Panc1 (cell line): ENCODE data around the gene PARVB. TPM values are rescaled to one million over a fixed set of nuclear protein-coding genes. Genes with fewer than 3 reads are reported as not detected.

Source experiments
- ATAC-seq: fragments of 200-7000 bp; cut with Tn5 transposase; 2 replicates; pipeline ENCODE4 v1.9.1; 2020; ENCODE audit warnings: mild to moderate bottlenecking, moderate library complexity
- BruUV-seq: library from RNA; stranded (reverse); fragments of 400-500 nt; replicated peaks from 2 replicates; lab custom pipeline; 2021; lab: Mats Ljungman, UMichigan
- CTCF ChIA-PET: fragments of 300-600 bp; sonication (Branson Sonifier 250); formaldehyde crosslinking; loops from one replicate; lab custom pipeline; 2022; ENCODE audit warnings: antibody characterized with exemption; lab: Charles Lee
- POLR2A ChIA-PET: fragments of 300-600 bp; sonication (Branson Sonifier 250); formaldehyde crosslinking; loops from one replicate; lab custom pipeline; 2022; ENCODE audit warnings: antibody characterized with exemption; lab: Charles Lee
- DNase-seq: peaks from one replicate; pipeline ENCODE4 v3.0.0-alpha.2; 2010; ENCODE audit warnings: low read depth, low spot score
- H3K27ac ChIP-seq: 2 replicates; pipeline ENCODE4 v1.5.1; 2011; ENCODE audit warnings: mild to moderate bottlenecking, low read length, inconsistent platforms
- H3K27me3 ChIP-seq: fragments of 200-500 bp; sonication (Bioruptor generic); 2 replicates; pipeline ENCODE4 v1.6.0; 2014; ENCODE audit warnings: low read length, inconsistent platforms; ENCODE audit not compliant: control insufficient read depth, insufficient read depth
- H3K36me3 ChIP-seq: fragments of 200-500 bp; sonication (Bioruptor generic); 2 replicates; pipeline ENCODE4 v1.5.1; 2014; ENCODE audit warnings: inconsistent platforms, mild to moderate bottlenecking, low read length, moderate library complexity; ENCODE audit not compliant: control insufficient read depth, insufficient read depth
- H3K4me1 ChIP-seq: 2 replicates; pipeline ENCODE4 v1.5.1; 2011; ENCODE audit warnings: inconsistent platforms, mild to moderate bottlenecking, low read length, moderate library complexity; ENCODE audit not compliant: control insufficient read depth, insufficient read depth
- H3K4me3 ChIP-seq, 2 experiments: 2 replicates each; pipeline ENCODE4 v1.5.1; 2011 to 2012; ENCODE audit warnings: low read depth in 2 of 2, low read length in 2 of 2, mild to moderate bottlenecking in 2 of 2, inconsistent platforms in 1 of 2, moderate library complexity in 1 of 2
- H3K9me3 ChIP-seq: fragments of 200-500 bp; sonication (Bioruptor generic); 2 replicates; pipeline ENCODE4 v1.5.1; 2014; ENCODE audit warnings: low read depth, mild to moderate bottlenecking, inconsistent platforms, low read length, moderate library complexity; ENCODE audit not compliant: control insufficient read depth, insufficient read depth
- CTCF ChIP-seq: fragments of 450-650 bp; IDR thresholded peaks from 2 replicates; pipeline ENCODE4 v1.5.1; 2017; ENCODE audit warnings: mild to moderate bottlenecking
- POLR2AphosphoS5 ChIP-seq: IDR thresholded peaks from 2 replicates; pipeline ENCODE4 v1.6.1; 2012; ENCODE audit warnings: mild to moderate bottlenecking, low read depth, low read length, moderate library complexity
- REST ChIP-seq, 2 experiments: IDR thresholded peaks; 2 replicates each; pipeline ENCODE4 v1.6.1; 2011 to 2012; ENCODE audit warnings: low read depth in 2 of 2, control low read depth in 1 of 2, low read length in 1 of 2, mild to moderate bottlenecking in 1 of 2, moderate library complexity in 1 of 2; ENCODE audit not compliant: insufficient read depth in 1 of 2
- SIN3A ChIP-seq: IDR thresholded peaks from 2 replicates; pipeline ENCODE4 v1.6.1; 2012; ENCODE audit warnings: low read depth, mild to moderate bottlenecking, low read length, moderate library complexity, borderline replicate concordance; ENCODE audit not compliant: insufficient read depth
- TCF7L2 ChIP-seq: IDR thresholded peaks from 2 replicates; pipeline ENCODE4 v1.6.1; 2011; ENCODE audit warnings: mild to moderate bottlenecking, low read depth, low read length, inconsistent platforms
- in situ Hi-C: cut with HindIII; loops from 2 replicates; pipeline ENCODE4 v1.10.0; 2016; ENCODE audit warnings: low sequenced_read_pairs, low pct_unique_long_range_greater_than_20kb
- intact Hi-C: fragments of 100-400 bp; cut with micrococcal nuclease; formaldehyde crosslinking; loops from one replicate; pipeline ENCODE4 v1.10.0; 2022; ENCODE audit not compliant: unreplicated experiment
- total RNA-seq: library from RNA; stranded (reverse); gene quantifications from one replicate; pipeline ENCODE4 v1.2.1, GENCODE V29; 2021; ENCODE audit not compliant: unreplicated experiment

PARVB gene
- total RNA-seq, 1 experiment from 2014 or later, result 28.1 TPM

DNA sequence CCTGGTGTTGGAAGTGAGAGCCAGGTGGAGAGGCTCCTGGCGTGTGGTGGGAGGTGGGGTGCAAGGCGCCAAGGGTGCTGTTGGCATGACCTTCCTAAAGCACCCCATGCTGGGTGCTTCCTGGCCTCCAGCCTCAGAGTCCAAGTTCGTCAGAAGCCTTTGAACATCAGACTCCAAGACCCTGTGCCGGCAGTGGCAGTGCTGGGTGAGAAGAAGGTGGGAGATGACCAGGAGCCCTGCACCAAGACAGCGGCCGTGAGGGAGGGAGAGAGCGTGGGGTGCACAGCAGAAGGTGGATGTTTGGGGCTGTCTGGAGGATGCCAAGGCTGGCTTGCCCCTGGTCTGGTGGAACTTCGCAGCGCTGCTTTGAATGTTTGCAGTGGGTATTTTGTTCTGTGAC lies 29.7 kb upstream of the PARVB start:
- no TSS peak for BruUV-seq
- in situ Hi-C loops, result no loop called here
- Histone ChIP-seq H3K4me1 (no peaks in the 10 kb centered on the region), H3K27me3 (no peaks in the 10 kb centered on the region), H3K27ac (no peak overlapping the region), H3K36me3 (peaks cover 3% of the 10 kb centered on the region; the same call in 1 of the 2 replicates), H3K9me3 (no peaks in the 10 kb centered on the region), H3K4me3 (no peak overlapping the region)
- no peak for DNase-seq
- intact Hi-C loops, result loop anchor here (5.0 kb wide), 2 partner anchors 93 to 633 kb away; no protein-coding TSS in a partner anchor
- no peak for TF ChIP-seq POLR2AphosphoS5
- TF ChIP-seq SIN3A, result no peak
- no peak for TF ChIP-seq REST (IDR thresholded peaks at IDR 0.05; ENCODE audit: insufficient read depth in 1 of 2, low read depth in 2 of 2, low read length in 1 of 2)
- ChIA-PET CTCF (interaction anchor here (2.6 kb wide), 1 partner anchor 92 kb away, joined by 31 read pairs; no protein-coding TSS in a partner anchor), POLR2A (no interaction called here)
- ATAC-seq, result no peak

DNA sequence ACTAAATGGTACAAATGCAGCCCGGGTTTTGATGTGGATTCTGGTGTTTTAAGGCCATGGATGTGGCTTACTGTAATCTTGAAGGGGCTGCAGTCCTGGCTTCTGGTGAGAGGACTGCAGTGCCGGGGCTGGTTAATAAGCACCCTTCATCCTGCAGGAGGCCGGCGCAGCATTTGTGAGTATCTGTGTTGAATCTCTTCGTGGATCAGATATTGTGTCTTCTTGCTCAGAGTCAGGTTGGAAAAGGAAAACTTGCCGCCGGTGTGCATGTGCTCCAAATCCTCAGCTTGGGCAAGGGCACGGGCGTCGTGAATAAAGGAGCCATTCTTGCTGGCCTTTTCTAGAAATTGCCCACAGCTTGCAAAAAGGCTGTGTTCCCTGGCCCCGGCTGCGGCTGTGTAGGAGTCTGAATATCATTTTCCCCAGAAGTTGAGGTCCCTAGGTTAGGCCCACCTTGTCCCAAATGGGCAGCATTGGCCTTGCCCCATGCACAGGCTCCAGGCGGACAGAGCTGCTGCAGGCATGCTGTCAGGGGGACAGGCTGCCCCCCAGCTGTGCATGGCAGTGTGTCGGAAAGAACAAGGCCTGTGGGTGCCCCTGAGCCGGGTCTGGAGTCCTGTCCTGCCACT lies 28.9 kb upstream of the PARVB start:
- Histone ChIP-seq H3K27me3 (no peaks in the 10 kb centered on the region), H3K9me3 (no peaks in the 10 kb centered on the region), H3K27ac (no peak overlapping the region), H3K4me3 (no peak overlapping the region), H3K4me1 (no peaks in the 10 kb centered on the region), H3K36me3 (peaks cover 3% of the 10 kb centered on the region; the same call in 1 of the 2 replicates)
- in situ Hi-C loops, result no loop called here
- no peak for TF ChIP-seq REST (IDR thresholded peaks at IDR 0.05; ENCODE audit: insufficient read depth in 1 of 2, low read depth in 2 of 2, low read length in 1 of 2)
- no peak for TF ChIP-seq POLR2AphosphoS5
- TF ChIP-seq SIN3A, result no peak
- no peak for TF ChIP-seq CTCF
- no peak for TF ChIP-seq TCF7L2
- ChIA-PET CTCF (no interaction called here), POLR2A (no interaction called here)
- no TSS peak for BruUV-seq
- DNase-seq (no peak), ATAC-seq (no peak)
- intact Hi-C loops, result no loop called here
